H54 (cell line): ENCODE data around the gene TGFBR3.
A peak's percentile ranks its signal among the peaks of the same experiment; 100 is the strongest.
"Not testable (repeated sequence)": the region's sequence is repeated elsewhere in the genome, so short reads cannot be mapped to it uniquely, and the experiment has no call there.

ENCODE experiments used
- DNase-seq: peaks from one replicate; pipeline ENCODE4 v3.0.0; 2011; ENCODE audit warnings: low spot score, mixed read lengths; ENCODE audit not compliant: insufficient read length
- FAIRE-seq: peaks from 3 replicates; lab custom pipeline; 2011; peaks lifted over from hg19 to GRCh38; lab: Jason Lieb, UNC
- POLR2A ChIP-seq: IDR thresholded peaks from 2 replicates; pipeline ENCODE4 v1.6.1; 2011; ENCODE audit warnings: low read depth, mild to moderate bottlenecking, low read length

The TGFBR3 gene

GRCh38 chr1:91851130-91852010, 34.6 kb downstream of the TGFBR3 start:
- FAIRE-seq (peak; percentile 82), DNase-seq (peak; percentile 39)
- no peak for TF ChIP-seq POLR2A

DNA sequence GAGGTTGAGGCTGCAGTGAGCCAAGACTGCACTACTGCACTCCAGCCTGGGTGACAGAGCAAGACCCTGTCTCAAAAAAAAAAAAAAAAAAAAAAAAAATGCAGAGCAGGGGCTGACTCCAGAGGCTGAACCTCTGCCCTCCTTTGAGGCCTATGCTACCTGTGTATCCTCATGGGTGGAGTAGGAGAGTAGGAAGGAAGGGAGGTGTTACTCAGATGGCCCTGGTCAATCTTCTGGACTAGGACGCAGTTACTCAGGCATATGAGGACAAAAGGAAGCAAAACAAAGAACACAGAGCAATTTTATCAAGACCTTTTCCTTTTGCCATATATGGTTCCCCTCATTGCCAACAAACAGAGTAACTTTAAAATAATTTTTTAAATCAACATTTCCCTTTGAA, 35.2 kb downstream of the TGFBR3 start:
- no peak for FAIRE-seq
- DNase-seq: no peak
- no peak for TF ChIP-seq POLR2A

DNA sequence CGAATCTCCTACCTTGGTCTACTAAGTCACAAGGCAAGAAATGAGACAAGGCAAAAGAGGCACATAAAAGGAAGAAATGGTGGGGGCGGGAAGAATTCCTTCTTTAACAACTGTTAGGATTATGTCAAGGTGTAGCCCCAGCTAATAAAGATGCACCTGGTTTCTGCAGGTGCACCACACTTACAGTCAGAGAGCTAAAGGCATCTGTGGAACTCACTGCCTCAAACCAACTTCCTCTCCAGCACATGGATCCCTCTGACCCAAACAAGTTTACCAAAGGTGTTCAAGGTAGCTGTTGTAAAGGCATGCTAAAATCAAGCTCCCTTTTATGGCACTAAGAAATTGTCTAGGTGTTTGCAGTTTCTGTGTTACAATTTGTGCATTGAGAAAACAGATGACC, 38.1 kb downstream of the TGFBR3 start:
- FAIRE-seq (no peak), DNase-seq (no peak)
- no peak for TF ChIP-seq POLR2A

- no peak for FAIRE-seq
- no peak for TF ChIP-seq POLR2A
Observed at GRCh38 chr1:91846639-91847013, 39.3 kb downstream of the TGFBR3 start.

DNA sequence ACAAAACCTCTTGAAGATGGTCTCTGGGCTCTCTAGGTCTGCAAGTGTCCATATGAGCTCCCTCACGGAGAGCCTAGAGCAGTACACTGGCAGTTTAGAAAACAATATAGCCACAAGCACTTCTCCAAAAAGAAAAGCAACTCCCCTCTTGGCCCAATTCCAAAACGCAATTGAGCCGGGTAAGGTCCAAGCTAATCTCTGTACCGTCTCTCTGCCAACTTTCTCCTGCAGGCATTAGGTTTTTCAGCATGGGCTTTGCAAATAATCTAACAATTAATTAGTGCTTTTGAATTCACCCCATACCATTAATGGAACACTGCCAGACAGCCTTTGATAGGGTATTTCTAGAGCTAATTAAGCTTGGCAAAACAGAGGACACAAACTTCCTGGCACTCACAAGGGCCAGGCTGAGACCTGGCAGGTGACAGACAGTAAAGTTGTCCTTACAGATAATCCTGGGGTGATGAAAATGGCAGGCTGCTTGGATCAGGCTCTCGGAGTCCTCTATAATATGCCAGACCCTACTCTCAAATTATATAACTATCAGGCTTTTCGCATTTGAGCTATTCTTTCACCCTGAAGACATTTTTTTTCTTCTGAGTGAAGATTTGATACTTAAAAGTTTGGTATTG, 39.8 kb downstream of the TGFBR3 start:
- no peak for TF ChIP-seq POLR2A
- FAIRE-seq (no peak), DNase-seq (no peak)

More at GRCh38 chr1:91846639-91847013, 39.3 kb downstream of the TGFBR3 start:
- DNase-seq: no peak

DNA sequence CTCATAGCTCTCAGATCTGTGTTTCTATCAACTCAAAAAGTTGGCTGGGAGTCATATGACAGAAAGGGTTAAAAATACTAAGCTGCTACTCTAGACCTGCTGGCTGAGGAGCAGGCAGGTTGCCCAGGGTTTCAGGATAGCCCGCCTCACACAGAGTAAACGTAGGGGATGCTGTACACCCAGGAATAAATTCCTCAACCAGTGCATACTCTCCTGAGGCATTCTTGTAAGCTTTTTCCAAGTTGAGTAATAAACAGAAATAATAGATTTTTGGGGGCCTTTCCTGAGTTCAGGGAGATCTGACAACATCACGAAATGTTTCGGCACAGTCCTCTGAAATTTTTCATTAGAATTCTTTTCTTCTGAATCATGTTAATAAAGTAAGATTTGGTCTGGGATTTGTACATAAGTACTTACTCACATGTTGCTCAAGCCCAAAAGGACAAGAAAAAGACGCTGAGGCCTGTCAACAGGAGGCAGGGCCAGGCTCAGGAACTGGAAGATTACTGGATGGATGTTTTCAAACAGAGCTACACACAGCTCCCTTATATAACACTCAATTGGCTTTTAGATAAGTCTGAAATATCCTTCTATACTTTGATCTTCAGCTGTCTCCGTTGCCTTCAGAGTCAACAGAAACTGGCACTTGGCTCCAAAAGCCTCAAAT, 41.0 kb downstream of the TGFBR3 start:
- FAIRE-seq (peak; percentile 92), DNase-seq (peak; percentile 37)
- TF ChIP-seq POLR2A: no peak

DNA sequence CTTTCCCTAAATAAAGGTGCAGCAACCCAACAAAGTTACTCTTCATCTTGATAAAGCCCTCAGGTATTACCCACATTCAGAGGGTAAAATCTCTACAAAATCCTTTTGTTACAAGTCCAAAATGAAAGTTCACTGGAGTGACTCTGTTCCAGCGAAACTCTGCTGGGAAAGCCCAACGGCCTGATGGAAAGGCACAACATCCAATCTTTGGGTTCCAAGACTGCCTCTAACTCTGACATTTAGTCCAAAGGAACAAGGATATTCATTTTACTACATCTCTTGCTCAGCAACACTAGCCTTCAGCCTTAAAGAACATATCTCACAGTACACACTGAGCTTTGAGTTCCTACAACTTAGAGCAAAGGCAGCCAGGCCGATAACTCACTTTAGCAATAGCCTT, 42.1 kb downstream of the TGFBR3 start:
- TF ChIP-seq POLR2A: no peak
- no peak for FAIRE-seq
- no peak for DNase-seq

DNA sequence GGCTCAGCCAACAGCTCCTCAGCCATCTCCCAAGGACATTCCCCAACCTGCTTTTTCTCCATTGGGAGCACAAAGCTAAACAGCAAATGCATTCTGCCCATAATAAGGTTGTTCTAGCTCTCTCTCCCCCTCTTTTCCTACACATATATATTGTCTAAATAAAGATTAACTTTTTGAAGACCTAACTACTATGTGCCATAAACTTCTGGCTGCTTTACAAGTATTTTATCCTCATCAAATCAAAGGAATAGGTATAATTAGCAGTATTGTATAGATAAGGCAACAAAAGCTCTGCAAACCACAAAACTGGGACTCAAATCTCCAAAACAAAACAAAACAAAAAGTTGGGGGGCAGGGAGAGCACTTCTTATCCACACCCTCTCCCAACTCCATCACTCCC, 43.4 kb downstream of the TGFBR3 start:
- no peak for TF ChIP-seq POLR2A
- DNase-seq: no peak
- no peak for FAIRE-seq

- no peak for TF ChIP-seq POLR2A
Observed at GRCh38 chr1:91842056-91842455, 43.9 kb downstream of the TGFBR3 start.

DNA sequence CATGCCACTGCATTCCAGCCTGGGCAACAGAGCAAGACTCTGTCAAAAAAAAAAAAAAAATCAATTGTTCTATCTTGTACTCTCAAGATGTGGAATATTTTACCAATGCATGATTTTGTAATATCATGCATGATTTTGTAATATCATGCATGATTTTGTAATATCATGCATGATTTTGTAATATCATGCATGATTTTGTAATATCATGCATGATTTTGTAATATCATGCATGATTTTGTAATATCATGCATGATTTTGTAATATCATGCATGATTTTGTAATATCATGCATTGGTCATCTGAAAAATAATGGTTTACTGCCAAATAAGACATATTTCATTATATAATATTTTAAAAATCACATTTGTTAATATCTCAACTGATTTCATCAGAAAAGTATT, 45.7 kb downstream of the TGFBR3 start:
- not testable (repeated sequence) for FAIRE-seq, DNase-seq

More at GRCh38 chr1:91842056-91842455, 43.9 kb downstream of the TGFBR3 start:
- DNase-seq (no peak), FAIRE-seq (no peak)

GRCh38 chr1:91836331-91837040, 49.5 kb downstream of the TGFBR3 start:
- DNase-seq (no peak), FAIRE-seq (no peak)
- no peak for TF ChIP-seq POLR2A

DNA sequence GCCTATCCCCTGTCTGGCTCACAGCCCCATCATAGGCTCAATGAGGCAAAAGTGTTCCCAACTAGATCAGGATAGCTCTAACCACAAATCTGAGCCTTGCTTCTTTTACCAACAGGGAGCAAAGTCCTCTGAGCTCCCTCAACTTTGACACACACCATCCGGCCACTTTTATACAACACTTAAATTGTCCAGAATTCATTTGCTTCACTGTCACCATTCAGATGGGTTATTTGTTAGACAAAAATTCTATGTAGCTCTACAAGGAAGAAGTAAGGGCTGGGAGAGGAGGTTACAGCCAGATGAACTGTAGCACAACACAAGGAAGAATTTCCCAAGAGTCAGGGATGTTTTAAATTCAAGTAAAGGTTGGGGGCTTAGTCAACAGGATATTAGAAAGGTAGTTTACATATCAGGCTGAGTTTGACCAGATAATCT, 50.8 kb downstream of the TGFBR3 start:
- FAIRE-seq: no peak
- TF ChIP-seq POLR2A: no peak
- DNase-seq: no peak

GRCh38 chr1:91834549-91834948, 51.4 kb downstream of the TGFBR3 start:
- DNase-seq, FAIRE-seq: not testable (repeated sequence)

- TF ChIP-seq POLR2A: no peak
- DNase-seq (no peak), FAIRE-seq (no peak)
Observed at GRCh38 chr1:91833946-91834345, 52.0 kb downstream of the TGFBR3 start.
